Mesothelial cell of epicardium (in vitro differentiated cells): Measurements from ENCODE around the gene TMEM95. TPM values are rescaled to one million over a fixed set of nuclear protein-coding genes. Genes with fewer than 3 reads are reported as not detected.
A peak's percentile ranks its signal among the peaks of the same experiment; 100 is the strongest.

Experiments
- DNase-seq, 2 experiments: peaks; one replicate each; pipeline ENCODE4 v3.0.0; 2021; ENCODE audit warnings: low spot score in 2 of 2; ENCODE audit not compliant: unreplicated experiment in 2 of 2
- H3K27ac Mint-ChIP-seq: 2 replicates; pipeline ENCODE4 v1.8.0; 2021; ENCODE audit warnings: mixed read lengths
- H3K27me3 Mint-ChIP-seq: 2 replicates; pipeline ENCODE4 v1.8.0; 2021; ENCODE audit warnings: low read depth, mixed read lengths
- H3K36me3 Mint-ChIP-seq: 2 replicates; pipeline ENCODE4 v1.8.0; 2021; ENCODE audit warnings: mixed read lengths
- H3K4me1 Mint-ChIP-seq: 2 replicates; pipeline ENCODE4 v1.8.0; 2021; ENCODE audit warnings: mixed read lengths
- H3K4me3 Mint-ChIP-seq: 2 replicates; pipeline ENCODE4 v1.8.0; 2021; ENCODE audit warnings: mild to moderate bottlenecking, moderate library complexity, mixed read lengths
- H3K9me3 Mint-ChIP-seq: 2 replicates; pipeline ENCODE4 v1.8.0; 2021; ENCODE audit warnings: mixed read lengths
- CTCF ChIP-seq: fragments of 200-600 bp; sonication (generic); IDR thresholded peaks from one replicate; pipeline ENCODE4 v1.5.0; 2021; ENCODE audit warnings: antibody characterized with exemption; ENCODE audit not compliant: unreplicated experiment
- total RNA-seq: library from RNA; stranded (reverse); gene quantifications from 3 replicates; pipeline ENCODE4 v1.2.1, GENCODE V29; 2021

The TMEM95 gene
- total RNA-seq, 1 donor from 2014 or later: 0.42 TPM

- Mint-ChIP-seq H3K36me3 (peaks cover 29% of the 10 kb centered on the region), H3K4me1 (peaks cover 34% of the 10 kb centered on the region), H3K27me3 (no peaks in the 10 kb centered on the region), H3K9me3 (no peaks in the 10 kb centered on the region), H3K4me3 (no peak overlapping the region), H3K27ac (no peak overlapping the region)
- no peak for DNase-seq
- no peak for TF ChIP-seq CTCF
These were observed 43.7 kb upstream of the TMEM95 start for GRCh38 chr17:7311110-7311705.

DNA sequence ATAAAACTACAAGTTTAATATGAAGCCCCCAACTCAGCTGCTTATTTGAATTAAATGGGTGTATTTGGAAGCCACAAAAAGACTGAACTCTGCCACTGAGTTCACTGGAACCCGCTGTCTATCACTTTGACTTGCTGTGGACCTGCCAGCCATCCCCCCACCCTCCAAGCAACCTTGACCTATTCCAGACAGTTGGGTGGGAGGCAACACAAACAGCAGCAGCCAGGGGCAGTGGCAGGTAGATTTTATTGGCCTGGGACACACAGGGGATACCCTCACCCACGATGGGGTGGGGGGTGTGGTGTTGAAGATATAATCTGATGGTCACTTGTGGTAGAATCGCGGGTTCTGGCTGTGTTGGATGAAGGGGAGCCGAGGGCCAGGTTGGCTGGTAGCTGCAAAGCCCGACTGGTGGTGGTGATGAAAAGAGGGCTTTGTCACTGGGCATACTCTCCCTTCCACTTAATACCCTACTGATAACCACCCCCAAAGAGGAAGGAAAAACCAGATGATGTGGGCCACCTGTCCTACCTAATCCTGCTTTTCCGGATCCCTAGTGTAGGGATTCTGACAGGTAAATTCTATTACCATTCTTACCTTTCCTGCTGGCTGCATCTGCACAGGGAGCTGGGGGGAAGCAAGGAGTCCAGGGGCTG lies 42.4 kb upstream of the TMEM95 start:
- TF ChIP-seq CTCF: no peak
- peaks cover 31% of the 10 kb centered on the region for H3K36me3 Mint-ChIP-seq
- peak overlapping the region; percentile 16 for H3K27ac Mint-ChIP-seq
- H3K4me1 Mint-ChIP-seq: peaks cover 32% of the 10 kb centered on the region
- H3K27me3 Mint-ChIP-seq: no peaks in the 10 kb centered on the region
- no peaks in the 10 kb centered on the region for H3K9me3 Mint-ChIP-seq
- no peak overlapping the region for H3K4me3 Mint-ChIP-seq
- no peak for DNase-seq

- no peak for TF ChIP-seq CTCF
- Mint-ChIP-seq H3K27me3 (no peaks in the 10 kb centered on the region), H3K4me3 (peak overlapping the region; percentile 30), H3K9me3 (no peaks in the 10 kb centered on the region), H3K36me3 (peaks cover 35% of the 10 kb centered on the region), H3K4me1 (peaks cover 32% of the 10 kb centered on the region), H3K27ac (peak overlapping the region; percentile 16)
- no peak for DNase-seq
These were observed 41.7 kb upstream of the TMEM95 start for GRCh38 chr17:7313088-7313889.

GRCh38 chr17:7313890-7314718 lies 40.9 kb upstream of the TMEM95 start:
- no peak for DNase-seq
- H3K4me1 Mint-ChIP-seq: peaks cover 26% of the 10 kb centered on the region
- H3K36me3 Mint-ChIP-seq: peaks cover 39% of the 10 kb centered on the region
- H3K9me3 Mint-ChIP-seq: no peaks in the 10 kb centered on the region
- peak overlapping the region; percentile 77 for H3K4me3 Mint-ChIP-seq
- no peaks in the 10 kb centered on the region for H3K27me3 Mint-ChIP-seq
- peak overlapping the region; percentile 85 for H3K27ac Mint-ChIP-seq
- no peak for TF ChIP-seq CTCF
